HG02759 (cell line): Measurements from ENCODE around the gene CSF2RB.

Experiments
- ATAC-seq: cut with Tn5 transposase; IDR thresholded peaks from one replicate; pipeline ENCODE4 v1.9.1; 2021; ENCODE audit warnings: mild to moderate bottlenecking, moderate library complexity; ENCODE audit not compliant: unreplicated experiment

CSF2RB gene

GRCh38 chr22:36934418-36935312 is 21.2 kb downstream of the CSF2RB start:
- ATAC-seq: no peak

GRCh38 chr22:36935313-36935610 is 21.8 kb downstream of the CSF2RB start:
- ATAC-seq: no peak

GRCh38 chr22:36935694-36936093 is 22.3 kb downstream of the CSF2RB start:
- no peak for ATAC-seq

- ATAC-seq: no peak
These were observed 23.1 kb downstream of the CSF2RB start for GRCh38 chr22:36936362-36937116.

- ATAC-seq: no peak
These were observed 24.0 kb downstream of the CSF2RB start for GRCh38 chr22:36937319-36938027.

GRCh38 chr22:36938028-36938425 is 24.6 kb downstream of the CSF2RB start:
- no peak for ATAC-seq

GRCh38 chr22:36938886-36939285 is 25.5 kb downstream of the CSF2RB start:
- ATAC-seq: no peak

GRCh38 chr22:36940676-36941075 is 27.2 kb downstream of the CSF2RB start:
- no peak for ATAC-seq

GRCh38 chr22:36942556-36942955 is 29.1 kb downstream of the CSF2RB start:
- ATAC-seq: no peak

- no peak for ATAC-seq
These were observed 33.2 kb downstream of the CSF2RB start for GRCh38 chr22:36946421-36947158.

- ATAC-seq: no peak
These were observed 35.1 kb downstream of the CSF2RB start for GRCh38 chr22:36948273-36949225.

GRCh38 chr22:36950797-36951590 is 37.6 kb downstream of the CSF2RB start:
- ATAC-seq: no peak

GRCh38 chr22:36951746-36952145 is 38.3 kb downstream of the CSF2RB start:
- ATAC-seq: no peak

GRCh38 chr22:36953239-36954080 is 40.0 kb downstream of the CSF2RB start:
- no peak for ATAC-seq

GRCh38 chr22:36954251-36955014 is 41.0 kb downstream of the CSF2RB start:
- ATAC-seq: no peak

GRCh38 chr22:36955691-36956090 is 42.3 kb downstream of the CSF2RB start:
- no peak for ATAC-seq

- ATAC-seq: no peak
These were observed 44.9 kb downstream of the CSF2RB start for GRCh38 chr22:36958366-36958765.
